ENCODE measurements around the gene ADAMTS8. TPM values are rescaled to one million over a fixed set of nuclear protein-coding genes. Genes with fewer than 3 reads are reported as not detected.

Gene ADAMTS8
- total RNA-seq, 2 experiments from 2014 or later: not detected

- Mint-ChIP-seq H3K27me3 (peaks cover 6% of the 10 kb centered on the region), H3K9me3 (no peaks in the 10 kb centered on the region), H3K36me3 (ENCODE audit: low read depth) (no peaks in the 10 kb centered on the region), H3K27ac (no peak overlapping the region), H3K4me1 (peaks cover 10% of the 10 kb centered on the region), H3K4me3 (no peak overlapping the region)
- ChIA-PET CTCF (no interaction called here), POLR2A (no interaction called here)
- no peak for DNase-seq
These were observed 24.4 kb downstream of the ADAMTS8 start for GRCh38 chr11:130403967-130404366.

GRCh38 chr11:130403271-130403804 is 25.1 kb downstream of the ADAMTS8 start:
- POLR2A ChIA-PET: no interaction called here
- H3K4me1 Mint-ChIP-seq: peaks cover 10% of the 10 kb centered on the region
- H3K27me3 Mint-ChIP-seq: peaks cover 10% of the 10 kb centered on the region
- H3K9me3 Mint-ChIP-seq: no peaks in the 10 kb centered on the region
- no peak overlapping the region for H3K27ac Mint-ChIP-seq
- CTCF ChIA-PET: no interaction called here
- H3K4me3 Mint-ChIP-seq: no peak overlapping the region
- H3K36me3 Mint-ChIP-seq (ENCODE audit: low read depth): no peaks in the 10 kb centered on the region
- no peak for DNase-seq

- Mint-ChIP-seq H3K36me3 (ENCODE audit: low read depth) (no peaks in the 10 kb centered on the region), H3K27ac (no peak overlapping the region), H3K4me3 (no peak overlapping the region), H3K4me1 (peaks cover 10% of the 10 kb centered on the region), H3K9me3 (no peaks in the 10 kb centered on the region), H3K27me3 (peaks cover 15% of the 10 kb centered on the region)
- DNase-seq: no peak
- CTCF ChIA-PET: no interaction called here
- POLR2A ChIA-PET: no interaction called here
These were observed 25.8 kb downstream of the ADAMTS8 start for GRCh38 chr11:130402570-130402969.

DNA sequence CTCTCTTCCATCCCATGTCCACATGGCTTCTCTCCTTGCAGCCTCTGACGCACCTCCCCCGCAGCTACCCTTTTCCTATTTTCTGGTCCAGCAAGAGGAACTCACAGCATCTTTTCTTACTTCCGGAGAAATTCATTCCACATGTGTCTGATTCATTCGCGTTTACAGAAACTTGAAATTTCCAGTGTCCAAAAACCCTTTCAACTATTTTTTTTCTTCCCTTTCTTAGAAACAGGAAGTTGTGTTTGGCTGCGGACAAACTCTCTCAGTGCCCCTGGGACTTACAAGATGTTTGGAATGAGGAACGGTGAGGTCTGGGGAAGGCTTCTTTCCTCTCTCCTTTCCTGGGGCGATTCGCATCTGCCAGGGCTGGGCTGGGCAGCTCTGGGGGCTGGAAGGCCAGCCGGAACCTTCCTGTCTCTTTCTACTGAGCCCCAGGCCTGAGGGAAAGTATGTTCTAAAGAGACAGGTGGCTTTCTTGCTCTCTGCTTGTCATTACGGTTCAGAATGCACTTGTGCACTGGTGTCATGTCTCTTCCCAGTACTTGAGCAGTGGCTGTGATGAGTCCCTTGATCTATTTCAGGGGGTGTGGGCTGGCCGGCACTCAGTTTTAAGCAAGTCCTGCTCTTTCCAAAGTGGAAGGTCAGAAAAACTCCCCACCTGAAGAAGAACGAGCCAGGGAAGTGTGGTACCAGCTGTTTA is 27.5 kb downstream of the ADAMTS8 start:
- ChIA-PET POLR2A (no interaction called here), CTCF (no interaction called here)
- Mint-ChIP-seq H3K27me3 (peaks cover 17% of the 10 kb centered on the region), H3K4me3 (no peak overlapping the region), H3K4me1 (peaks cover 10% of the 10 kb centered on the region), H3K9me3 (no peaks in the 10 kb centered on the region), H3K36me3 (ENCODE audit: low read depth) (no peaks in the 10 kb centered on the region), H3K27ac (no peak overlapping the region)
- no peak for DNase-seq

GRCh38 chr11:130399196-130399595 is 29.2 kb downstream of the ADAMTS8 start:
- no peak overlapping the region for H3K27ac Mint-ChIP-seq
- H3K36me3 Mint-ChIP-seq (ENCODE audit: low read depth): no peaks in the 10 kb centered on the region
- no peak for DNase-seq
- H3K27me3 Mint-ChIP-seq: peaks cover 17% of the 10 kb centered on the region
- ChIA-PET CTCF (no interaction called here), POLR2A (no interaction called here)
- peaks cover 10% of the 10 kb centered on the region for H3K4me1 Mint-ChIP-seq
- H3K9me3 Mint-ChIP-seq: no peaks in the 10 kb centered on the region
- H3K4me3 Mint-ChIP-seq: no peak overlapping the region

DNA sequence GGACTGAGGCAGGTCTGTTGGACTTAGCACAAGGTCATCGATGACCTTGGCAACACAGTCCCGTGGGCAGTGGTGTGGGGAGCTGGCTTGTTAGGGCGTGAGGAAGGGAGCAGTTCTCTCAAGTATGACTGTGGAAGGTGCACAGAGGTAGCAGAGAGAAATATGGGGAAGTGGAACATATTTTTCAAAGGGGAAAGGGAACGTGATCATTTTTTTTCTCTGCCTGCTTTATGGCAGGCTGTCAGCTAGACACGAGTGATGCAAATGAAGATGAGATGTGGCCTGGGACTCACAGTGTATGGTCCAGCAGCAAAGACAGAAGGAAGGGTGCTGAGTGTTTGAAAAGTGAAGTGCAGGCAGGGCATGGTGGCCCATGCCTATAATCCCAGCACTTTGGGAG is 30.6 kb downstream of the ADAMTS8 start:
- H3K27me3 Mint-ChIP-seq: peaks cover 17% of the 10 kb centered on the region
- CTCF ChIA-PET: interaction anchor here (0.6 to 1.1 kb wide), 2 partner anchors 20 to 27 kb away, joined by 3 to 4 read pairs; no protein-coding TSS in a partner anchor
- H3K27ac Mint-ChIP-seq: no peak overlapping the region
- H3K36me3 Mint-ChIP-seq (ENCODE audit: low read depth): no peaks in the 10 kb centered on the region
- H3K9me3 Mint-ChIP-seq: no peaks in the 10 kb centered on the region
- no peak for DNase-seq
- H3K4me3 Mint-ChIP-seq: no peak overlapping the region
- peaks cover 10% of the 10 kb centered on the region for H3K4me1 Mint-ChIP-seq
- POLR2A ChIA-PET: no interaction called here

DNA sequence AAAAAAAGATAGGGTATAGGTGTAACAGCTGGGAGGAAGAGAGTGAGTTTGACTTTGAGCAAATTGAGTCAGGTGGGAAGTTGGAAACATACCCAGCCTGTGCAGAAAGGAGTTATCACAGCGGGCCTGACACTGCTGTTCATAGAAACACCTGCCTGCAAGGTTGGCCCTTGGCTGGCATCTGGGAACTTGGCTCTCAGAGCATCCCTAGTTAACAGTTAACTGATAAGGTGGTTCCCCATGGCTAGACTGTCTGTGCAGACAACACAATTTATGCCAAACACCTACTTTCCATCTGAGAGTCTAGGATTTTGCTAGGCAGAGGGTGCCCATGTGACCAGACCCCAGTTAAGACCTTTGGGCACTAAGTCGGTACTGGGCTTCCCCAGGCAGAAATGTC is 31.4 kb downstream of the ADAMTS8 start:
- H3K4me1 Mint-ChIP-seq: peaks cover 10% of the 10 kb centered on the region

DNA sequence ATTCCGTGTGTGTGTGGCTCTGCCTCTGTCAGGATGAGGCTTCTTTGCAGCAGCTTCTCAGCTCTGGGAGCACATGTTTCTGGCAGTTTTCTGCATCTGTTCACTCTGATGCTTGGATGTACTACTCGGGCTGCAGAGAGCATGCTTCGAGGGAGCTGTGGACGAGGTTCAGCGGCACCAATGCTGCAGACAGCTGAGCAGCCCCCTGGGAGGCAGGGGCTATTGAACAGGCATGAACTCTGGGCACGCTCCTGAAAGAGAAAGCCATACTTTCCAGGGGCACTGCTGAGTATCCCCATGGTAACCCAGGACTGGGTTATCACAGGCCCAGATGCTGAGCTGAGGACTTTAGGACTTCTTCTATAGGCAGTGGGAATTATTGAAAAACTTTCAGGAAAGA is 33.8 kb downstream of the ADAMTS8 start:
- Mint-ChIP-seq H3K4me1 (peaks cover 3% of the 10 kb centered on the region), H3K27ac (no peak overlapping the region), H3K9me3 (no peaks in the 10 kb centered on the region), H3K36me3 (ENCODE audit: low read depth) (no peaks in the 10 kb centered on the region), H3K27me3 (peaks cover 13% of the 10 kb centered on the region), H3K4me3 (no peak overlapping the region)
- CTCF ChIA-PET: interaction anchor here (2.2 kb wide), 1 partner anchor 14 kb away, joined by 5 read pairs; no protein-coding TSS in a partner anchor
- POLR2A ChIA-PET: no interaction called here
- DNase-seq: no peak

More for the DNA sequence above, 31.4 kb downstream of the ADAMTS8 start:
- Mint-ChIP-seq H3K36me3 (ENCODE audit: low read depth) (no peaks in the 10 kb centered on the region), H3K27me3 (peaks cover 20% of the 10 kb centered on the region), H3K4me3 (no peak overlapping the region), H3K27ac (no peak overlapping the region), H3K9me3 (no peaks in the 10 kb centered on the region)
- no peak for DNase-seq
- ChIA-PET CTCF (interaction anchor here (0.6 to 2.2 kb wide), 2 partner anchors 11 to 231 kb away, joined by 3 to 5 read pairs; no protein-coding TSS in a partner anchor), POLR2A (no interaction called here)

DNA sequence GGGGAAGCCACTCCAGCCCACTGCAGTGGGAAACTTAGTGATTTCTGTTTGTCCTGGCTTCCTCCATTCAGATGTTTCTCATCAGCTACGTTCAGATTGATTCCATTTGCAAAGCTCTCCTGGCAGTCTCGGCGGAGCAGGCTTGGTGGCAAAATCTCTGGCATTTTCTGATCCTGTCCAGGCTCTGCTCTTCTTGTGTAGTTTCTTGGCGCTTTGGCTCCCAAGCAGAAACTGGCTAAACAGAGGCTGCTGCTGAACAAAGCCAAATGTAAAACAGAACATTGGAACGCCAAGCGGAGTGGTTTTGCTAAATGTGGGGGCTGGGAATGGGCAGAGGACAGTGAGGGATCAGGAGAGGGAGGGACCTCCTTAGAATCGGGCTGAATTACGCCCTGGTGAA is 36.7 kb downstream of the ADAMTS8 start:
- H3K4me1 Mint-ChIP-seq: peaks cover 21% of the 10 kb centered on the region
- POLR2A ChIA-PET: no interaction called here

GRCh38 chr11:130390071-130390758 is 38.2 kb downstream of the ADAMTS8 start:
- ChIA-PET CTCF (interaction anchor here (0.5 to 1.8 kb wide), 3 partner anchors 27 to 355 kb away, joined by 4 to 5 read pairs (median 4); no protein-coding TSS in a partner anchor), POLR2A (no interaction called here)
- Mint-ChIP-seq H3K4me3 (no peak overlapping the region), H3K36me3 (ENCODE audit: low read depth) (no peaks in the 10 kb centered on the region), H3K9me3 (no peaks in the 10 kb centered on the region), H3K4me1 (peaks cover 21% of the 10 kb centered on the region), H3K27ac (no peak overlapping the region), H3K27me3 (peaks cover 2% of the 10 kb centered on the region)
- DNase-seq: no peak

More for the DNA sequence above, 36.7 kb downstream of the ADAMTS8 start:
- Mint-ChIP-seq H3K27ac (no peak overlapping the region), H3K36me3 (ENCODE audit: low read depth) (no peaks in the 10 kb centered on the region), H3K27me3 (peaks cover 2% of the 10 kb centered on the region), H3K4me3 (no peak overlapping the region), H3K9me3 (no peaks in the 10 kb centered on the region)
- no peak for DNase-seq
- CTCF ChIA-PET: no interaction called here

DNA sequence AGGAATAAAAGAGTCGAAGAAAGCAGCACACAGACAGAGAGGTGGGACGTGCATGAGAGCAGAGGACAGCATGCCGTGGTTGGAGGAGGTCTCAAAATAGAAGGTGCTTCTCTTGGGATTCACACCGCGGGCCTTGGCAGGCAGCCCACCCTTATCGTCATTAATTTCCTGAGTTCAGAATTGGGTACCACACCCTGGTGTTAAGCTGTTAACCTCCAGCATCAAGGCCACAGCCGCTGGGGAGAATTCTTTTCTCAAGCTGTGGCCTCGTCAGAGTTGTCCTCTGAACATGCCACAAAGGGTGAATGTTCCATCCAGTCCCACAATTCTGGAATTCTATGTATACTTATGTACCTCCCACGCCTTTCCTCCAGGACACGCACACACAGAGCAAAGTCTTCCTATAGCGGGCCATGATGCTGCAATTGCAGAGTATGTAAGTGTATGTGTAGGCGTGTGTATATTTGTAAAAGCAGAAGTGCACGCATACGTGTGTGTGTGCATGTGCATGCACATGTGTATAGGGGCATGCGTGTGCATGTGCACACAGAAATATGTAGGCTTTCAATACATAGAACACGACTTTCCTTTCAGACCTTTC is 39.0 kb downstream of the ADAMTS8 start:
- Mint-ChIP-seq H3K4me1 (peaks cover 21% of the 10 kb centered on the region), H3K27ac (no peak overlapping the region), H3K36me3 (ENCODE audit: low read depth) (no peaks in the 10 kb centered on the region), H3K4me3 (no peak overlapping the region), H3K27me3 (peaks cover 2% of the 10 kb centered on the region), H3K9me3 (no peaks in the 10 kb centered on the region)
- no peak for DNase-seq
- ChIA-PET CTCF (interaction anchor here (0.5 to 1.8 kb wide), 3 partner anchors 28 to 355 kb away, joined by 4 to 5 read pairs (median 4); no protein-coding TSS in a partner anchor), POLR2A (no interaction called here)

GRCh38 chr11:130388607-130389205 is 39.7 kb downstream of the ADAMTS8 start:
- peak; percentile 52 for DNase-seq
- CTCF ChIA-PET: no interaction called here
- POLR2A ChIA-PET: no interaction called here
- peaks cover 2% of the 10 kb centered on the region for H3K27me3 Mint-ChIP-seq
- no peaks in the 10 kb centered on the region for H3K36me3 Mint-ChIP-seq (ENCODE audit: low read depth)
- no peaks in the 10 kb centered on the region for H3K9me3 Mint-ChIP-seq
- peak overlapping the region; percentile 6 for H3K4me3 Mint-ChIP-seq
- peaks cover 22% of the 10 kb centered on the region for H3K4me1 Mint-ChIP-seq
- peak overlapping the region; percentile 55 for H3K27ac Mint-ChIP-seq

- H3K4me1 Mint-ChIP-seq: peaks cover 27% of the 10 kb centered on the region
- no peaks in the 10 kb centered on the region for H3K36me3 Mint-ChIP-seq (ENCODE audit: low read depth)
- POLR2A ChIA-PET: no interaction called here
- no peaks in the 10 kb centered on the region for H3K27me3 Mint-ChIP-seq
- no peak overlapping the region for H3K27ac Mint-ChIP-seq
- DNase-seq: no peak
- H3K4me3 Mint-ChIP-seq: no peak overlapping the region
- CTCF ChIA-PET: no interaction called here
- no peaks in the 10 kb centered on the region for H3K9me3 Mint-ChIP-seq
These were observed 42.4 kb downstream of the ADAMTS8 start for GRCh38 chr11:130386056-130386455.

Data from activated CD4-positive, alpha-beta T cell treated with anti-CD3 and anti-CD28 coated beads, Interleukin-2, amount 10 ng/mL, durations not matched to agents 7 days and 5 days (primary cell).